ENCODE measurements around the gene PIEZO2. TPM values are rescaled to one million over a fixed set of nuclear protein-coding genes. Genes with fewer than 3 reads are reported as not detected.

The PIEZO2 gene
- total RNA-seq, 4 donors from 2014 or later = 0.64 to 1.8 (median 1.6) TPM

GRCh38 chr18:10754128-10754527 is 395.2 kb downstream of the PIEZO2 start:
- no peak overlapping the region for H3K4me3 ChIP-seq
- no peaks in the 10 kb centered on the region for H3K4me1 ChIP-seq
- H3K27me3 ChIP-seq = peaks cover 12% of the 10 kb centered on the region
- H3K36me3 ChIP-seq = no peaks in the 10 kb centered on the region
- 80 to 100% methylated on average over 1 to 2 of the region's 4 CpGs for WGBS, 2 donors (ENCODE audit: low coverage in 1 of 2)
- TF ChIP-seq EP300 (IDR thresholded peaks at IDR 0.05) = no peak
- TF ChIP-seq POLR2A (IDR thresholded peaks at IDR 0.05) = no peak
- no peak for TF ChIP-seq CTCF (IDR thresholded peaks at IDR 0.05)
- TF ChIP-seq POLR2AphosphoS5 (IDR thresholded peaks at IDR 0.05) = no peak
- ATAC-seq = no peak
- H3K9me3 ChIP-seq = no peaks in the 10 kb centered on the region
- H3K27ac ChIP-seq = no peak overlapping the region

DNA sequence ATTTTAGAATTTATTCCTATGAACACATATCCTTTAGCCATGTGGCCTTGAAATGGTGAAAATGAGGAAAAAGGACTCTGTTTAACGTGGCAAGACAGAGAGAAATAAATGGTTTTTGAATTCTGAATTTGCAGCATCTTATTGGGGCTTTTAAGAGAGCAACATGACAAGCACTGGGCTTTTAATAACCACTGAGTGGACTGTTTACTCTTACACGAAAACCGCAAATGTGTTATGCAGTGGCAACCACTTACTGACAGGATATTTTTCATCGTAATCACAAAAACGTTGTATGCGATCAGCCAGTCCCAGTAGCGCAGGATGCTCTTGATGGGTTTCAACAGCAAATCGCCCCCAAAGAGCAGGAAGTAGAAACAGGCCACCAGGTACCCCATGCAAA is 397.0 kb downstream of the PIEZO2 start:
- Histone ChIP-seq H3K36me3 (no peaks in the 10 kb centered on the region), H3K27me3 (peaks cover 12% of the 10 kb centered on the region), H3K4me3 (no peak overlapping the region), H3K4me1 (no peaks in the 10 kb centered on the region), H3K9me3 (no peaks in the 10 kb centered on the region), H3K27ac (no peak overlapping the region)
- 69 to 73% methylated on average over 8 of the region's 8 CpGs for WGBS, 2 donors (ENCODE audit: low coverage in 1 of 2)
- TF ChIP-seq POLR2A (IDR thresholded peaks at IDR 0.05) (no peak), CTCF (IDR thresholded peaks at IDR 0.05) (no peak), POLR2AphosphoS5 (IDR thresholded peaks at IDR 0.05) (no peak), EP300 (IDR thresholded peaks at IDR 0.05) (no peak)
- no peak for ATAC-seq

- Histone ChIP-seq H3K9me3 (no peaks in the 10 kb centered on the region), H3K27ac (no peak overlapping the region), H3K27me3 (peaks cover 12% of the 10 kb centered on the region), H3K4me1 (no peaks in the 10 kb centered on the region), H3K4me3 (no peak overlapping the region), H3K36me3 (no peaks in the 10 kb centered on the region)
- no peak for ATAC-seq
- 38 to 81% methylated on average over 4 of the region's 8 CpGs for WGBS, 2 donors (ENCODE audit: low coverage in 1 of 2)
- TF ChIP-seq CTCF (IDR thresholded peaks at IDR 0.05) (no peak), EP300 (IDR thresholded peaks at IDR 0.05) (no peak), POLR2AphosphoS5 (IDR thresholded peaks at IDR 0.05) (no peak), POLR2A (IDR thresholded peaks at IDR 0.05) (no peak)
Observed at GRCh38 chr18:10751653-10752052, 397.7 kb downstream of the PIEZO2 start.

DNA sequence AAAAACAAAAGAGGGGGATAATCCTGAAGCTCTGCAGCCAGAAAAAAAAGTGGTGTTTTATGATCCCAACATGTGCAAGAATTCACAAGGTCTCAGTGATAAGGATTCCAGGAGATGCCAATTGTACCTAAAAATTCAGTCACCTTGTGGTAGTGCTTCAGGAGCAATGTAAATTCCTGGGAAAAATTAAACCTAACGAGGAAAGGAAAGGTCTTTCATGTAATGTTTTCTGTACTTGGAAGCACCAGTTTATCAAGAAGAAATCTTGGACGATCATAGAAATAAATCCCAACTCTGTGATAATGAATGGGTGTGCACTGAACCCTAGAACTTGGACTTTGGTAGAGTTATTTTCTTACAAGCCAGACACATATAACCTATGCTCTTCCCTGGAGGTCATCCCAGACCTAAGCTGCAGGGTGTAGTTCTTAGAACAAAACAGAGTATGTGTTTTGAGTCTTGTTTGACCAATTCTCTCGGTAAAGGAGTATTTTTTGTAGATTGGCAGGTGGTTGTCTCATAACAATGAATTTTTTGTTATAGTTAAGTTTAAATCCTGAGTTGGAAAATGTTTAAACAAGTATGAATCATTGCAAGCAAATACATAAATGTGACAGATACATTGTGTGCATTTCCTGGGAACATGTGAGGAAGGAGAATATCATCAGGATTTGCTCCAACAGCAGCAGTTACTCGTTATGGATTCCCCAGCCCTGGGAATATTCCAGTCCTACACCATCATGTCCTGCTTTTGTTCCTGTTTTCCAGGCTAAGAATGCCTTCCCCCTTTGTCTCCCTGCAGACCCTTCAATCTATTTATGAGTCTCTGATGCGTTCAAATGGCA is 399.0 kb downstream of the PIEZO2 start:
- Histone ChIP-seq H3K9me3 (no peaks in the 10 kb centered on the region), H3K36me3 (no peaks in the 10 kb centered on the region), H3K4me3 (no peak overlapping the region), H3K27ac (no peak overlapping the region), H3K4me1 (no peaks in the 10 kb centered on the region), H3K27me3 (peaks cover 9% of the 10 kb centered on the region)
- no peak for ATAC-seq
- WGBS, 2 donors (ENCODE audit: low coverage in 1 of 2) = 44 to 55% methylated on average over 5 of the region's 5 CpGs
- TF ChIP-seq POLR2AphosphoS5 (IDR thresholded peaks at IDR 0.05) (no peak), CTCF (IDR thresholded peaks at IDR 0.05) (no peak), POLR2A (IDR thresholded peaks at IDR 0.05) (no peak), EP300 (IDR thresholded peaks at IDR 0.05) (no peak)

- H3K9me3 ChIP-seq = no peaks in the 10 kb centered on the region
Observed at GRCh38 chr18:10748641-10749040, 400.7 kb downstream of the PIEZO2 start.

More at GRCh38 chr18:10748641-10749040, 400.7 kb downstream of the PIEZO2 start:
- no peak overlapping the region for H3K4me3 ChIP-seq
- no peaks in the 10 kb centered on the region for H3K27me3 ChIP-seq
- no peak overlapping the region for H3K27ac ChIP-seq
- 71 to 82% methylated on average over 1 of the region's 1 CpG for WGBS, 2 donors (ENCODE audit: low coverage in 1 of 2)
- TF ChIP-seq POLR2AphosphoS5 (IDR thresholded peaks at IDR 0.05) (no peak), CTCF (IDR thresholded peaks at IDR 0.05) (no peak), POLR2A (IDR thresholded peaks at IDR 0.05) (no peak), EP300 (IDR thresholded peaks at IDR 0.05) (no peak)
- no peaks in the 10 kb centered on the region for H3K36me3 ChIP-seq
- no peaks in the 10 kb centered on the region for H3K4me1 ChIP-seq
- no peak for ATAC-seq

All from gastroesophageal sphincter (tissue), 4 donors.